GM12865 (cell line): ENCODE data around the gene CLIC6.
"Not testable (repeated sequence)": the region's sequence is repeated elsewhere in the genome, so short reads cannot be mapped to it uniquely, and the experiment has no call there.

Experiments
- DNase-seq: peaks from one replicate; pipeline ENCODE4 v3.0.0; 2010; ENCODE audit warnings: low read depth
- H3K4me3 ChIP-seq: 2 replicates; pipeline ENCODE4 v1.5.1; 2011; ENCODE audit warnings: mild to moderate bottlenecking, low read depth, low read length, control low read depth
- CTCF ChIP-seq: IDR thresholded peaks from 2 replicates; pipeline ENCODE4 v1.5.1; 2011; ENCODE audit warnings: low read length, control low read depth, low read depth, inconsistent platforms; ENCODE audit not compliant: insufficient read depth; ENCODE audit errors: missing control alignments

CLIC6 gene

GRCh38 chr21:34650861-34651431 lies 17.8 kb upstream of the CLIC6 start:
- no peak for DNase-seq
- no peak for TF ChIP-seq CTCF
- H3K4me3 ChIP-seq = no peak overlapping the region

- no peak for TF ChIP-seq CTCF
- H3K4me3 ChIP-seq = no peak overlapping the region
- DNase-seq = no peak
These were observed 17.2 kb upstream of the CLIC6 start for GRCh38 chr21:34651642-34652041.

GRCh38 chr21:34653522-34653921 lies 15.3 kb upstream of the CLIC6 start:
- no peak overlapping the region for H3K4me3 ChIP-seq
- no peak for DNase-seq
- no peak for TF ChIP-seq CTCF

- TF ChIP-seq CTCF = no peak
- DNase-seq = no peak
- no peak overlapping the region for H3K4me3 ChIP-seq
These were observed 6.9 kb upstream of the CLIC6 start for GRCh38 chr21:34661848-34662247.

GRCh38 chr21:34667761-34668160 lies 1.0 kb upstream of the CLIC6 start:
- no peak for DNase-seq
- TF ChIP-seq CTCF = no peak
- no peak overlapping the region for H3K4me3 ChIP-seq

GRCh38 chr21:34669149-34669879 lies 520 bp downstream of the CLIC6 start:
- peak overlapping the region; percentile 82 for H3K4me3 ChIP-seq
- DNase-seq = peak; percentile 81
- no peak for TF ChIP-seq CTCF

GRCh38 chr21:34669880-34670219 lies 1.1 kb downstream of the CLIC6 start:
- DNase-seq = not testable (repeated sequence)
- peak overlapping the region; percentile 82 for H3K4me3 ChIP-seq
